ENCODE data around the gene WASF3. TPM values are rescaled to one million over a fixed set of nuclear protein-coding genes. Genes with fewer than 3 reads are reported as not detected.

The WASF3 gene
- total RNA-seq, 4 donors from 2014 or later = 5.4 to 11.6 (median 7.6) TPM

- in situ Hi-C loops (cut with MboI; ENCODE audit: low sequenced_read_pairs in 4 of 4) (no loop called here), intact Hi-C loops (cut with DNase I; ENCODE audit: low total_unique reads) (no loop called here)
- Histone ChIP-seq H3K27ac (no peak overlapping the region), H3K9me3 (no peaks in the 10 kb centered on the region), H3K4me3 (no peak overlapping the region), H3K27me3 (no peaks in the 10 kb centered on the region), H3K36me3 (no peaks in the 10 kb centered on the region), H3K4me1 (no peaks in the 10 kb centered on the region)
- TF ChIP-seq, protein P1, sequence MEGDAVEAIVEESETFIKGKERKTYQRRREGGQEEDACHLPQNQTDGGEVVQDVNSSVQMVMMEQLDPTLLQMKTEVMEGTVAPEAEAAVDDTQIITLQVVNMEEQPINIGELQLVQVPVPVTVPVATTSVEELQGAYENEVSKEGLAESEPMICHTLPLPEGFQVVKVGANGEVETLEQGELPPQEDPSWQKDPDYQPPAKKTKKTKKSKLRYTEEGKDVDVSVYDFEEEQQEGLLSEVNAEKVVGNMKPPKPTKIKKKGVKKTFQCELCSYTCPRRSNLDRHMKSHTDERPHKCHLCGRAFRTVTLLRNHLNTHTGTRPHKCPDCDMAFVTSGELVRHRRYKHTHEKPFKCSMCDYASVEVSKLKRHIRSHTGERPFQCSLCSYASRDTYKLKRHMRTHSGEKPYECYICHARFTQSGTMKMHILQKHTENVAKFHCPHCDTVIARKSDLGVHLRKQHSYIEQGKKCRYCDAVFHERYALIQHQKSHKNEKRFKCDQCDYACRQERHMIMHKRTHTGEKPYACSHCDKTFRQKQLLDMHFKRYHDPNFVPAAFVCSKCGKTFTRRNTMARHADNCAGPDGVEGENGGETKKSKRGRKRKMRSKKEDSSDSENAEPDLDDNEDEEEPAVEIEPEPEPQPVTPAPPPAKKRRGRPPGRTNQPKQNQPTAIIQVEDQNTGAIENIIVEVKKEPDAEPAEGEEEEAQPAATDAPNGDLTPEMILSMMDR (IDR thresholded peaks at IDR 0.05 in 4 of 5, conservative IDR thresholded peaks at IDR 0.05 in 1 of 5) = no peak
- no peak for TF ChIP-seq POLR2A (IDR thresholded peaks at IDR 0.05)
- DNase-seq (no peak), ATAC-seq (no peak)
Observed at GRCh38 chr13:26541041-26541440, 16.4 kb upstream of the WASF3 start.

- Histone ChIP-seq H3K4me1 (no peaks in the 10 kb centered on the region), H3K9me3 (no peaks in the 10 kb centered on the region), H3K4me3 (no peak overlapping the region), H3K27ac (no peak overlapping the region), H3K27me3 (no peaks in the 10 kb centered on the region), H3K36me3 (no peaks in the 10 kb centered on the region)
- in situ Hi-C loops (cut with MboI; ENCODE audit: low sequenced_read_pairs in 4 of 4) = no loop called here
- DNase-seq (no peak), ATAC-seq (no peak)
- intact Hi-C loops (cut with DNase I; ENCODE audit: low total_unique reads) = no loop called here
- no peak for TF ChIP-seq POLR2A (IDR thresholded peaks at IDR 0.05)
- TF ChIP-seq, protein P1 (IDR thresholded peaks at IDR 0.05 in 4 of 5, conservative IDR thresholded peaks at IDR 0.05 in 1 of 5) = no peak
Observed at GRCh38 chr13:26541678-26542568, 15.6 kb upstream of the WASF3 start.

DNA sequence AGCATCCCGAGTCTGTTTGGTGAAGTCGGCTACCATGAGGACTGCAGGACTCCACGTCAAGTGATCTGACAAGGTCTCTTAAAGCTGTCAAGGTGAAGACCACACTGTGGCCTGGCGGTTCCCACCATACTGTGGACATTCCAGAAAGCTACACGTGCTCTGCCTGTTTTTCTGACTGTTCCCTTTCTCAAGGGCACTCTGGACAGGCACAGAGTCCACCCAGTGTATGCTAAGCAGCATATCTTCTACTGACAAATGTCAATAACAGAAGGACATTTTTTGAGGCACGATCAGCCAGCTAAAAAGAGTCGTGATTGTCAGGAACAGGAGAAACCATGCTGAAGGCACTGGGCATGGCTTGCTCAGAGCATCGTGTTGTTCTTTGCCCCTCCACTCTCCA, 12.8 kb upstream of the WASF3 start:
- no peaks in the 10 kb centered on the region for H3K27me3 ChIP-seq
- in situ Hi-C loops (cut with MboI; ENCODE audit: low sequenced_read_pairs in 4 of 4) = no loop called here

DNA sequence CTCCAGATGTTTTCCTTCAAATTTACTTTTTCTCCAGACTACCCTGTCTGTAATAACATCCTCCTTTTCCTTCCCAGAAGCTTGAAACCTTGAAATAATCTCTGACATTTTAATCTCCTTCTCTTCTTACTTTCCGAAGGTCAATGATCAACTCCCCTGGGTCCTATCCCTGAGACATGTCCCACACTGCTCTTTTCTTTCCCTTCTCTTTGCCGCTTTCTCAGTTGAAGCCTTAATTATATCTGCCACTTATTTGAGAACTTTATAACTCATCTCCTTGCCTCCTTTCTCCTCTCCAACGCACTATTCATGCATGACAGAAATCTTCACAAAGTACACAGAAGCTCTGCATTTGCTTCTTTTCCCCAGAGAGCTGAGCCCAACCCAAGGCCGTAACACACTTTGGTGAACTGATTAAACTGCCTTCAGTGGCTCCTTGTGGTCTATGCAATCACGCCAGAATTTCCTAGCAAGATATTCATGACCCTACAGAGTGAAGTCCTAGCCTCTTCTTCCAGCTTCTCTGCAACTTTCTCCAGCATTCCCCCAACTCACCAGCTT, 9.2 kb upstream of the WASF3 start:
- ATAC-seq = no peak
- Histone ChIP-seq H3K36me3 (no peaks in the 10 kb centered on the region), H3K9me3 (no peaks in the 10 kb centered on the region), H3K27me3 (peaks cover 0 to 6% (median 4%) of the 10 kb centered on the region in 3 donors), H3K4me3 (no peak overlapping the region), H3K4me1 (no peaks in the 10 kb centered on the region), H3K27ac (no peak overlapping the region)
- intact Hi-C loops (cut with DNase I; ENCODE audit: low total_unique reads) = no loop called here
- no peak for DNase-seq
- in situ Hi-C loops (cut with MboI; ENCODE audit: low sequenced_read_pairs in 4 of 4) = no loop called here
- TF ChIP-seq POLR2A (IDR thresholded peaks at IDR 0.05) = no peak
- TF ChIP-seq, protein P1 (IDR thresholded peaks at IDR 0.05 in 4 of 5, conservative IDR thresholded peaks at IDR 0.05 in 1 of 5) = no peak

More for the DNA sequence above, 12.8 kb upstream of the WASF3 start:
- DNase-seq = no peak
- no peaks in the 10 kb centered on the region for H3K36me3 ChIP-seq
- intact Hi-C loops (cut with DNase I; ENCODE audit: low total_unique reads) = no loop called here
- no peaks in the 10 kb centered on the region for H3K9me3 ChIP-seq
- H3K4me1 ChIP-seq = no peaks in the 10 kb centered on the region
- TF ChIP-seq, protein P1 (IDR thresholded peaks at IDR 0.05 in 4 of 5, conservative IDR thresholded peaks at IDR 0.05 in 1 of 5) = no peak
- no peak for TF ChIP-seq POLR2A (IDR thresholded peaks at IDR 0.05)
- no peak for ATAC-seq
- H3K4me3 ChIP-seq = no peak overlapping the region
- no peak overlapping the region for H3K27ac ChIP-seq

Measured in gastrocnemius medialis (tissue), 4 donors.